Measurements from ENCODE around the gene SPATA31C2.
"Not testable (repeated sequence)": the region's sequence is repeated elsewhere in the genome, so short reads cannot be mapped to it uniquely, and the experiment has no call there.

The SPATA31C2 gene

GRCh38 chr9:88118121-88118520 is 20.2 kb downstream of the SPATA31C2 start:
- not testable (repeated sequence) for H3K27ac ChIP-seq; H3K79me2 ChIP-seq; H3K4me3 ChIP-seq (ENCODE audit: low read depth, low read length); H3K4me2 ChIP-seq (ENCODE audit: low read length); H3K4me1 ChIP-seq; H3K9me3 ChIP-seq (ENCODE audit: control insufficient read depth, low read length); H3K9ac ChIP-seq; H2AFZ ChIP-seq; H3K27me3 ChIP-seq (ENCODE audit: control insufficient read depth, insufficient read depth, low read length); H3K36me3 ChIP-seq (ENCODE audit: control insufficient read depth, insufficient read depth, low read length)

GRCh38 chr9:88114968-88115612 is 23.2 kb downstream of the SPATA31C2 start:
- not testable (repeated sequence) for H3K27ac ChIP-seq; H3K4me2 ChIP-seq (ENCODE audit: low read length); H3K4me3 ChIP-seq (ENCODE audit: low read depth, low read length); H3K36me3 ChIP-seq (ENCODE audit: control insufficient read depth, insufficient read depth, low read length); H3K9me3 ChIP-seq (ENCODE audit: control insufficient read depth, low read length); H2AFZ ChIP-seq; H3K79me2 ChIP-seq; H3K4me1 ChIP-seq; H3K9ac ChIP-seq; H3K27me3 ChIP-seq (ENCODE audit: control insufficient read depth, insufficient read depth, low read length)

- H3K9ac ChIP-seq; H3K27me3 ChIP-seq (ENCODE audit: control insufficient read depth, insufficient read depth, low read length); H3K4me1 ChIP-seq; H2AFZ ChIP-seq; H3K36me3 ChIP-seq (ENCODE audit: control insufficient read depth, insufficient read depth, low read length); H3K4me3 ChIP-seq (ENCODE audit: low read depth, low read length); H3K4me2 ChIP-seq (ENCODE audit: low read length); H3K27ac ChIP-seq; H3K9me3 ChIP-seq (ENCODE audit: control insufficient read depth, low read length); H3K79me2 ChIP-seq: not testable (repeated sequence)
Measured at GRCh38 chr9:88114283-88114967, 23.9 kb downstream of the SPATA31C2 start.

GRCh38 chr9:88113156-88114130 is 24.8 kb downstream of the SPATA31C2 start:
- H2AFZ ChIP-seq; H3K9ac ChIP-seq; H3K4me1 ChIP-seq; H3K4me2 ChIP-seq (ENCODE audit: low read length); H3K36me3 ChIP-seq (ENCODE audit: control insufficient read depth, insufficient read depth, low read length); H3K9me3 ChIP-seq (ENCODE audit: control insufficient read depth, low read length); H3K27me3 ChIP-seq (ENCODE audit: control insufficient read depth, insufficient read depth, low read length); H3K27ac ChIP-seq; H3K79me2 ChIP-seq; H3K4me3 ChIP-seq (ENCODE audit: low read depth, low read length): not testable (repeated sequence)

GRCh38 chr9:88110026-88110425 is 28.2 kb downstream of the SPATA31C2 start:
- no peak for TF ChIP-seq CTCF (IDR thresholded peaks at IDR 0.05)
- no peak overlapping the region for H3K4me3 ChIP-seq (ENCODE audit: low read depth, low read length)
- H3K27ac ChIP-seq = no peak overlapping the region
- H3K4me1 ChIP-seq = no peaks in the 10 kb centered on the region
- H3K9ac ChIP-seq = no peak overlapping the region
- no peaks in the 10 kb centered on the region for H3K79me2 ChIP-seq
- no peak overlapping the region for H3K4me2 ChIP-seq (ENCODE audit: low read length)
- no peaks in the 10 kb centered on the region for H3K9me3 ChIP-seq (ENCODE audit: control insufficient read depth, low read length)
- H3K27me3 ChIP-seq (ENCODE audit: control insufficient read depth, insufficient read depth, low read length) = no peaks in the 10 kb centered on the region
- no peaks in the 10 kb centered on the region for H3K36me3 ChIP-seq (ENCODE audit: control insufficient read depth, insufficient read depth, low read length)
- H2AFZ ChIP-seq = no peak overlapping the region

GRCh38 chr9:88108779-88109178 is 29.5 kb downstream of the SPATA31C2 start:
- Histone ChIP-seq H3K9me3 (ENCODE audit: control insufficient read depth, low read length) (no peaks in the 10 kb centered on the region), H3K4me3 (ENCODE audit: low read depth, low read length) (no peak overlapping the region), H3K79me2 (no peaks in the 10 kb centered on the region), H3K9ac (no peak overlapping the region), H3K4me1 (no peaks in the 10 kb centered on the region), H3K36me3 (ENCODE audit: control insufficient read depth, insufficient read depth, low read length) (no peaks in the 10 kb centered on the region), H2AFZ (no peak overlapping the region), H3K27me3 (ENCODE audit: control insufficient read depth, insufficient read depth, low read length) (no peaks in the 10 kb centered on the region), H3K4me2 (ENCODE audit: low read length) (no peak overlapping the region), H3K27ac (no peak overlapping the region)
- no peak for TF ChIP-seq CTCF (IDR thresholded peaks at IDR 0.05)

All from parathyroid adenoma (tissue), 2 donors.